Measurements from ENCODE around the gene CLPTM1L.
"Not testable (repeated sequence)": the region's sequence is repeated elsewhere in the genome, so short reads cannot be mapped to it uniquely, and the experiment has no call there.

CLPTM1L gene

GRCh38 chr5:1338506-1339070 lies 6.3 kb downstream of the CLPTM1L start:
- DNase-seq = no peak

- DNase-seq = no peak
Measured at GRCh38 chr5:1338196-1338490, 6.8 kb downstream of the CLPTM1L start.

- DNase-seq = no peak
Measured at GRCh38 chr5:1337489-1338195, 7.3 kb downstream of the CLPTM1L start.

GRCh38 chr5:1336749-1337488 lies 8.0 kb downstream of the CLPTM1L start:
- no peak for DNase-seq

GRCh38 chr5:1336106-1336561 lies 8.8 kb downstream of the CLPTM1L start:
- DNase-seq = no peak

- no peak for DNase-seq
Measured at GRCh38 chr5:1335540-1336095, 9.3 kb downstream of the CLPTM1L start.

- no peak for DNase-seq
Measured at GRCh38 chr5:1334831-1335539, 9.9 kb downstream of the CLPTM1L start.

- no peak for DNase-seq
Measured at GRCh38 chr5:1333986-1334385, 10.9 kb downstream of the CLPTM1L start.

GRCh38 chr5:1333286-1333685 lies 11.6 kb downstream of the CLPTM1L start:
- DNase-seq = not testable (repeated sequence)

GRCh38 chr5:1332461-1333001 lies 12.4 kb downstream of the CLPTM1L start:
- DNase-seq = no peak

- DNase-seq = no peak
Measured at GRCh38 chr5:1331861-1332405, 13.0 kb downstream of the CLPTM1L start.

- no peak for DNase-seq
Measured at GRCh38 chr5:1330847-1331831, 13.8 kb downstream of the CLPTM1L start.

- no peak for DNase-seq
Measured at GRCh38 chr5:1330146-1330846, 14.6 kb downstream of the CLPTM1L start.

GRCh38 chr5:1329111-1329579 lies 15.8 kb downstream of the CLPTM1L start:
- DNase-seq = no peak

GRCh38 chr5:1328237-1329110 lies 16.4 kb downstream of the CLPTM1L start:
- DNase-seq = not testable (repeated sequence)

- DNase-seq = not testable (repeated sequence)
Measured at GRCh38 chr5:1326901-1327756, 17.8 kb downstream of the CLPTM1L start.

GRCh38 chr5:1326532-1326875 lies 18.4 kb downstream of the CLPTM1L start:
- DNase-seq = not testable (repeated sequence)

- no peak for DNase-seq
Measured at GRCh38 chr5:1325870-1326531, 18.9 kb downstream of the CLPTM1L start.

Measured in NCI-H1417 (cell line).